OCI-LY3 (cell line): ENCODE data around the gene DDX49.

ENCODE experiments used
- H2AFZ ChIP-seq: fragments of 200-600, 300-600 bp; shearing (Covaris generic); 2 replicates; pipeline ENCODE4 v1.6.0; 2014; ENCODE audit warnings: antibody characterized with exemption, low read depth, low read length
- H3K27ac ChIP-seq: fragments of 200-600, 300-600 bp; sonication (generic); 2 replicates; pipeline ENCODE4 v1.5.1; 2014; ENCODE audit warnings: mild to moderate bottlenecking, low read length, moderate library complexity, mixed read lengths
- H3K27me3 ChIP-seq: fragments of 200-600, 300-600 bp; sonication (generic); 2 replicates; pipeline ENCODE4 v1.6.1; 2014; ENCODE audit warnings: low read depth, low read length, mixed read lengths
- H3K36me3 ChIP-seq: fragments of 200-600, 300-600 bp; sonication (generic); replicated peaks from 2 replicates; pipeline ENCODE3; 2014; ENCODE audit warnings: low read depth, low read length, mixed read lengths
- H3K4me1 ChIP-seq: fragments of 300-600, 200-600 bp; sonication (generic); 2 replicates; pipeline ENCODE4 v1.6.1; 2014; ENCODE audit warnings: low read length, mixed read lengths
- H3K4me2 ChIP-seq: fragments of 200-600, 300-600 bp; sonication (generic); 2 replicates; pipeline ENCODE4 v1.6.1; 2014; ENCODE audit warnings: low read length, mixed read lengths
- H3K4me3 ChIP-seq: fragments of 300-600, 200-600 bp; sonication (generic); 2 replicates; pipeline ENCODE4 v1.5.1; 2014; ENCODE audit warnings: antibody characterized with exemption, mild to moderate bottlenecking, low read length, moderate library complexity
- H3K79me2 ChIP-seq: fragments of 300-600, 200-600 bp; shearing (Covaris generic); 2 replicates; pipeline ENCODE4 v1.6.1; 2014; ENCODE audit warnings: mild to moderate bottlenecking, low read length, mixed read lengths
- H3K9ac ChIP-seq: fragments of 300-600, 200-600 bp; shearing (Covaris generic); 2 replicates; pipeline ENCODE4 v1.6.0; 2014; ENCODE audit warnings: mild to moderate bottlenecking, low read length, moderate library complexity
- H3K9me3 ChIP-seq: fragments of 200-600, 300-600 bp; shearing (Covaris generic); 2 replicates; pipeline ENCODE4 v1.6.1; 2014; ENCODE audit warnings: low read length, mixed read lengths; ENCODE audit not compliant: insufficient read depth
- H4K20me1 ChIP-seq: fragments of 200-600, 300-600 bp; sonication (generic); 2 replicates; pipeline ENCODE4 v1.6.1; 2016; ENCODE audit warnings: low read length, mixed read lengths; ENCODE audit not compliant: insufficient read depth
- CTCF ChIP-seq: fragments of 200-600, 300-600 bp; sonication (generic); IDR thresholded peaks from 2 replicates; pipeline ENCODE4 v1.5.1; 2014; ENCODE audit warnings: antibody characterized with exemption, low read length, low read depth
- EZH2phosphoT487 ChIP-seq: fragments of 200-600 bp; shearing (Covaris generic); IDR thresholded peaks from 2 replicates; pipeline ENCODE4 v1.6.1; 2018; ENCODE audit warnings: antibody characterized with exemption, mixed run types, low read depth

DDX49 gene

GRCh38 chr19:18972301-18972811 is 52.8 kb downstream of the DDX49 start:
- no peak overlapping the region for H3K4me2 ChIP-seq

GRCh38 chr19:18972851-18973250 is 53.3 kb downstream of the DDX49 start:
- no peaks in the 10 kb centered on the region; the same call in 1 of the 2 replicates for H3K27me3 ChIP-seq
- H3K4me2 ChIP-seq: no peak overlapping the region
- no peak overlapping the region for H3K9ac ChIP-seq
- H3K4me3 ChIP-seq: no peak overlapping the region
- no peak overlapping the region for H3K27ac ChIP-seq
- no peaks in the 10 kb centered on the region for H3K4me1 ChIP-seq
- no peaks in the 10 kb centered on the region for H3K9me3 ChIP-seq
- TF ChIP-seq EZH2phosphoT487 (no peak), CTCF (no peak)
- no peaks in the 10 kb centered on the region for H3K79me2 ChIP-seq
- no peak overlapping the region for H2AFZ ChIP-seq
- H4K20me1 ChIP-seq: no peaks in the 10 kb centered on the region
- no peaks in the 10 kb centered on the region for H3K36me3 ChIP-seq

More at GRCh38 chr19:18972301-18972811, 52.8 kb downstream of the DDX49 start:
- no peak overlapping the region for H3K4me3 ChIP-seq
- H3K36me3 ChIP-seq: no peaks in the 10 kb centered on the region
- H3K79me2 ChIP-seq: no peaks in the 10 kb centered on the region
- H3K9ac ChIP-seq: no peak overlapping the region
- H3K9me3 ChIP-seq: no peaks in the 10 kb centered on the region
- H3K27ac ChIP-seq: no peak overlapping the region
- no peaks in the 10 kb centered on the region for H4K20me1 ChIP-seq
- H2AFZ ChIP-seq: no peak overlapping the region
- TF ChIP-seq CTCF (no peak), EZH2phosphoT487 (no peak)
- no peaks in the 10 kb centered on the region; the same call in 1 of the 2 replicates for H3K27me3 ChIP-seq
- no peaks in the 10 kb centered on the region for H3K4me1 ChIP-seq

GRCh38 chr19:18975011-18975410 is 55.5 kb downstream of the DDX49 start:
- Histone ChIP-seq H4K20me1 (no peaks in the 10 kb centered on the region), H3K36me3 (no peaks in the 10 kb centered on the region), H3K4me2 (no peak overlapping the region), H3K27me3 (no peaks in the 10 kb centered on the region; the same call in 1 of the 2 replicates), H2AFZ (no peak overlapping the region), H3K9me3 (no peaks in the 10 kb centered on the region), H3K9ac (no peak overlapping the region), H3K4me3 (no peak overlapping the region), H3K4me1 (no peaks in the 10 kb centered on the region), H3K79me2 (no peaks in the 10 kb centered on the region), H3K27ac (no peak overlapping the region)
- no peak for TF ChIP-seq EZH2phosphoT487
- TF ChIP-seq CTCF: no peak

GRCh38 chr19:18975869-18976268 is 56.4 kb downstream of the DDX49 start:
- Histone ChIP-seq H4K20me1 (no peaks in the 10 kb centered on the region), H3K79me2 (no peaks in the 10 kb centered on the region), H3K27me3 (no peaks in the 10 kb centered on the region; the same call in 1 of the 2 replicates), H3K27ac (no peak overlapping the region), H3K9me3 (no peaks in the 10 kb centered on the region), H3K4me2 (no peak overlapping the region), H3K36me3 (no peaks in the 10 kb centered on the region), H2AFZ (no peak overlapping the region), H3K9ac (no peak overlapping the region), H3K4me3 (no peak overlapping the region), H3K4me1 (no peaks in the 10 kb centered on the region)
- TF ChIP-seq EZH2phosphoT487: no peak
- no peak for TF ChIP-seq CTCF
